ENCODE data around the gene SPTBN2.

- no peak for TF ChIP-seq POLR2A (IDR thresholded peaks at IDR 0.05; ENCODE audit: borderline replicate concordance, extremely low read depth, insufficient read depth, insufficient read length)
- no peak for TF ChIP-seq CTCF (IDR thresholded peaks at IDR 0.05 in 2 of 3, conservative IDR thresholded peaks at IDR 0.05 in 1 of 3; ENCODE audit: borderline replicate concordance in 1 of 3, insufficient read depth in 1 of 3, low read depth in 2 of 3, low read length in 2 of 3)
- no peak for TF ChIP-seq FOSL1 (IDR thresholded peaks at IDR 0.05; ENCODE audit: low read depth)
- TF ChIP-seq POLR2AphosphoS5 (IDR thresholded peaks at IDR 0.05; ENCODE audit: low read depth, low read length) = no peak
- no peak for TF ChIP-seq SP1 (IDR thresholded peaks at IDR 0.05; ENCODE audit: low read depth)
- no peak for TF ChIP-seq CBX3 (IDR thresholded peaks at IDR 0.05; ENCODE audit: low read depth)
- no peak for TF ChIP-seq EGR1 (IDR thresholded peaks at IDR 0.05; ENCODE audit: low read depth)
- no peak for TF ChIP-seq EZH2 (IDR thresholded peaks at IDR 0.05)
- no peak for TF ChIP-seq REST (IDR thresholded peaks at IDR 0.05; ENCODE audit: low read depth)
- no peak for TF ChIP-seq EZH2phosphoT487 (IDR thresholded peaks at IDR 0.05; ENCODE audit: borderline replicate concordance)
- no peak for TF ChIP-seq ATF3 (IDR thresholded peaks at IDR 0.05)
- no peak for TF ChIP-seq CEBPB (IDR thresholded peaks at IDR 0.05; ENCODE audit: low read depth)
Observed at GRCh38 chr11:66652651-66653050, 76.4 kb downstream of the SPTBN2 start.

All from HCT116 (cell line).